ENCODE results near the gene AMER2.

The AMER2 gene

DNA sequence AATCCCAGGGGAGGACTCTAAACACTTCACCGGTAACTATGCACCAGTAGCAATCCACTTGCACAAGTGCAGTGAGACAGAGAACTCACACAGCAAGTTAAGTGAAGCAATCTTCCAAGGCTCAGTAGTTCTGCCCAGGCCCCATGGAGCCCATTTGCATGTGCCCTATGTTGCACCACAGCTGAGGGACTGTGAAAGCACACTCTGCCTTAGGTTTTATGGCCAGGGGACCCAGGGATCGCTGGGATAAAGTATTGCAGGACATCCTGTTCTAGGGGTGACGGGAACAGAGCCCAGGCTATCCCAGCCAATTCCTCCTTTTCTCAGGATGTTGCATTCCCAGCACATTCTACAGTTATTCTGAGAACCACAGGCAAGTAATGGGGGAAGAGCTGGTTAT, 6.0 kb upstream of the AMER2 start:
- no peak for DNase-seq (ENCODE audit: low read depth in 2 of 2)
- H3K4me3 ChIP-seq (replicated peaks in 1 of 2; ENCODE audit: low read depth in 2 of 2, low read length in 2 of 2) = no peak overlapping the region
- no peak for TF ChIP-seq CTCF (IDR thresholded peaks at IDR 0.05; ENCODE audit: low read depth, low read length)

- DNase-seq (ENCODE audit: low read depth in 2 of 2) = no peak
- TF ChIP-seq CTCF (IDR thresholded peaks at IDR 0.05; ENCODE audit: low read depth, low read length) = no peak
- no peak overlapping the region for H3K4me3 ChIP-seq (replicated peaks in 1 of 2; ENCODE audit: low read depth in 2 of 2, low read length in 2 of 2)
Measured at GRCh38 chr13:25177636-25178035, 5.5 kb upstream of the AMER2 start.

GRCh38 chr13:25177012-25177411, 4.9 kb upstream of the AMER2 start:
- DNase-seq (ENCODE audit: low read depth in 2 of 2) = no peak
- no peak overlapping the region for H3K4me3 ChIP-seq (replicated peaks in 1 of 2; ENCODE audit: low read depth in 2 of 2, low read length in 2 of 2)
- no peak for TF ChIP-seq CTCF (IDR thresholded peaks at IDR 0.05; ENCODE audit: low read depth, low read length)

- no peak for DNase-seq (ENCODE audit: low read depth in 2 of 2)
- H3K4me3 ChIP-seq (replicated peaks in 1 of 2; ENCODE audit: low read depth in 2 of 2, low read length in 2 of 2) = no peak overlapping the region
- no peak for TF ChIP-seq CTCF (IDR thresholded peaks at IDR 0.05; ENCODE audit: low read depth, low read length)
Measured at GRCh38 chr13:25175431-25175830, 3.3 kb upstream of the AMER2 start.

DNA sequence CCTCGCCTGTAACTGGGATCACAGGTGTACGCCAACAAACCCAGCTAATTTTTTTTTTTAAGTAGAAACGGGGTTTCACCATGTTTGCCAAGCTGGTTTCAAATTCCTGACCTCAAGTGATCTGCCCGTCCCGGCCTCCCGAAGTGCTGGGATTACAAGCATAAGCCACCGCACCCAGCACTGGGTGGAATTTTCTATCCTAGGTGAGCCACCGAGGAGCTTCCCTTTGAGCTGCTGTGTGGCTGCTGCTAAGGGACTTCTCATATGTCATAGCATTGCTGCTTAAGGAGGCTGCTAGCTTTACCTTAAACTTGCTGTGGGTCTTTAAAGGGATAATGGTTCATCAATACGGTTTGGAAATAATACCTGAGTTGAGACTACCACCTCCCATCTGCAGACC, 2.9 kb upstream of the AMER2 start:
- TF ChIP-seq CTCF (IDR thresholded peaks at IDR 0.05; ENCODE audit: low read depth, low read length) = no peak
- H3K4me3 ChIP-seq (replicated peaks in 1 of 2; ENCODE audit: low read depth in 2 of 2, low read length in 2 of 2) = no peak overlapping the region
- no peak for DNase-seq (ENCODE audit: low read depth in 2 of 2)

- TF ChIP-seq CTCF (IDR thresholded peaks at IDR 0.05; ENCODE audit: low read depth, low read length) = no peak
- H3K4me3 ChIP-seq (replicated peaks in 1 of 2; ENCODE audit: low read depth in 2 of 2, low read length in 2 of 2) = no peak overlapping the region
- no peak for DNase-seq (ENCODE audit: low read depth in 2 of 2)
Measured at GRCh38 chr13:25174304-25174703, 2.2 kb upstream of the AMER2 start.

DNA sequence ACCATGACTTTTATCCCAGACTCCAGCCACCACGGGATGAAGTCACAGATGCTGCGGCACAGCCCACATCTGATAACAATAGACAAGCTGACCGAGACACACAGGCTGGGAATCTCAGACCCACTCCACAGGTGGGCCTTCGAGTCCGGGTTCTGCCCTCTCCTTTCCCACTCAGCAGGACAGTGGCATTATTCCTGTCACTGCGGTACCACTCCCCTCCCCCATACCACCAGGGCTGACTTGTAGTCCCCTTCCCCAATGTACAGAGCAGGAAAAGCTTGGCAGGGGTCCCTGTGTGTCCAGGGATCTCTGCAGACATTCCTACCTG, 179 bp upstream of the AMER2 start:
- DNase-seq (ENCODE audit: low read depth in 2 of 2) = no peak
- TF ChIP-seq CTCF (IDR thresholded peaks at IDR 0.05; ENCODE audit: low read depth, low read length) = no peak
- H3K4me3 ChIP-seq (replicated peaks in 1 of 2; ENCODE audit: low read depth in 2 of 2, low read length in 2 of 2) = no peak overlapping the region
